Stimulated activated CD8-positive, alpha-beta memory T cell treated with anti-CD3 and anti-CD28 coated beads, Interleukin-12 subunit alpha, Interleukin-12 subunit beta, amount 100 ng/mL, for 1 hour (primary cell): ENCODE measurements around the gene PDZK1.
"Not testable (repeated sequence)": the region's sequence is repeated elsewhere in the genome, so short reads cannot be mapped to it uniquely, and the experiment has no call there.

Experiments
- DNase-seq: peaks from one replicate; pipeline ENCODE4 v3.0.0-alpha.2; 2020; ENCODE audit warnings: low read depth

PDZK1 gene

DNA sequence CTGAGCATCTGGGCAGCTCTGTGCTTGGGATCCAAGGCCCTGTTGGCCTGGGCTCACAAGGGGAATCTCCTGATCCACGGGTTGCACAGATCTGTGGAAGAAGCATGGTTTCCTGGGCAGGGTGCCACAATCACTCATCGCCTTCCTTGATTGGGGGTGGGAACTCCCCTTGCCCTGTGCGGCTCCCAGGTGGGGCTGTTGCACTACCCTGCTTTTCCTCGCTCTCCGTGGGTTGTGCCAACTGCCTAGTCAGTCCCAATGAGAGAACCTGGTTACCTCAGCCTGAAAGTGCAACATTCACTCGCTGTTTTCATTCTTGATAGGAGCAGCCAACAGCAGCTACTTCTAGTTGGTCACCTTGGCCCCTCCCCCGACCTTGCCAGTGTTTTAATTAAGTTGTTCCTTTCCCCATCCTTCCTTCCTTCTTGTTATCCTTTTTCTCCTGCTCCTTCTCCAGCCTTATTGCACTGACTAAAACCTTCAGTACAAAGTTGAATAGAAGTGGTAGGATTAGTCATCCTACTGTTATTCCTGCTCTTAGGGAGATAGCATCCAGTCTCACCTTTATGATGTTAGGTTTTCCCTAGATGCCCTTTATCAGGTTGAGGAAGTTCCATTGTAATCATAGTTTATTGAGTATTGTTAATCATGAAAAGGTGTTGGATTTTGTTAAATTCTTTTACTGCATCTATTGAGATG is 50.8 kb downstream of the PDZK1 start:
- DNase-seq, result not testable (repeated sequence)

DNA sequence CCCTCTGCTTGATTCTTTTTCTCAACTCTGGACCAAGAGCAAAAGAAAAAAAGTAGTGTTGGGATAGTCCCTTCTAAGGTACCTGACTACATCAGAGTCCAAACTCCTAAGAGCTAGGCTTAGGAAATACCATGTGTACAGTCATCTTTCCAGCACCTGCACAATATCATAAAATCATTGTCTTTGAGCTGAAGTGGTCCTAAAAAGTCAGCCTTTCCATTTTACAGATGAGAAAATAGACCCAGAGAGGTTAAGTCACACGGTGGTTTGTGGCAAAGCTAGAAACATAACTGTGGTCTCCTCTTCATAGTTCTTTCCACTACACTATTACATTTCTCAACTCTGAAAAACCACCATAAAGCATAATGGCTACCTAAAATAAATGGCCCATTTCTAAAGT is 63.2 kb downstream of the PDZK1 start:
- not testable (repeated sequence) for DNase-seq

DNA sequence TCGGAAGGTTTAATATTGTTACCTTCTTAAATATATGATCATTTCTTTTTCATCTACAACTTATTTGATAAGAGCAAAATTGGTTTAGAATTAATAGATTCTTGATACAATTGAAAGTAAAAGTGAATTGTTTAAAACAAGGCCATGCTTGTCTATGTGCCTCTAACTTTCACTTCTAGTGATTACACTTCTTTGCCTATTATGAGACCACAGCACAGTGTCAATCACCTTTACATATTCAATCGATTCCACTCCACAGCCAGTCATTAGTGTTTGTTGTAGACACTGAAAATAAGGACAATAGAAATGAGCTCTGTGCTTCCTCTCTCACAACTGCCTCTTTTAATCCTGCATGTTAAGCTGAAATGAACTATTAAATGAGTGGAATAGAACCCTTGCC is 65.3 kb downstream of the PDZK1 start:
- DNase-seq, result not testable (repeated sequence)

DNA sequence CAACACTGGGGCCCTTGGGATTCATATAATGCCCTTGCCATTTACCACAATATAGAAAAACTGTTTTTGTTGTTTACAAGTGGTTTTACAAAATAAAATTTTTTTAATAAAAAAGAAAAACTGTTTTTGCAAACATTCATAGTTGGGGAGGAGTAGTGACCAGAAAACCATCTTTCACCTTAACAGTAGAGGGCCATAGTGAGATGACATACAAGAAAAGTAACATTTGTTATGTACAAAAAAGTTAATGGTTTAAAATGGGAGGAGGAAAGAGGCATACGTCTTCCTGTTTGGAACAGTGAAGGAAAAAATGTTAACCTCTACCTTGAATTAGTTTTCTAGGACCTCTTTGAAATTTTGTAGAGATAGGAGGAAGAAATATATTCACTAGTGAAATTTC is 70.9 kb downstream of the PDZK1 start:
- not testable (repeated sequence) for DNase-seq

DNA sequence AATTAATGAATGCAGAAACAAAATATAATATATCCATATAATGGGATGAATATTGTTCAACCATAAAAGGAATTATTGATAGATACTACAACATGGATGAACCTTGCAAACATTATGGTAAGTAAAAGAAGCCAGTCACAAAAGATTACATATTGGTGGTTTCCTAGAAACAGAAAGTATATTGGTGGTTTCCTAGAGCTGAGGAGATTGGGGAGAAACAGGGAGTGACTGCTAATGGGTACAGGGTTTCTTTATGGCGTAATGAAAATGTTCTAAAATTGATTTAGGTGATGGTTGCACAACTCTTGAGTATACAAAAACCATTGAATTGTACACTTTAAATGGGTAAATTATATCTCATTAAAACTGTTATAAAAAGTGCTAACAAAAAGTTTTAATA is 85.0 kb downstream of the PDZK1 start:
- not testable (repeated sequence) for DNase-seq
